IMR-90 (cell line): Measurements from ENCODE around the gene IL2RA. TPM values are rescaled to one million over a fixed set of nuclear protein-coding genes. Genes with fewer than 3 reads are reported as not detected.

Experiments
- ATAC-seq: fragments of 200-7000 bp; cut with Tn5 transposase; 2 replicates; pipeline ENCODE4 v1.9.1; 2020; ENCODE audit warnings: low read depth, mild to moderate bottlenecking, moderate library complexity
- BruUV-seq: library from RNA; stranded (reverse); fragments of 400-500 nt; replicated peaks from 2 replicates; lab custom pipeline; 2021; lab: Mats Ljungman, UMichigan
- CTCF ChIA-PET: fragments of 300-600 bp; formaldehyde crosslinking; extraction: SDS; loops from one replicate; lab custom pipeline; 2021; ENCODE audit warnings: antibody characterized with exemption; lab: Yijun Ruan, JAX
- POLR2A ChIA-PET: fragments of 300-600 bp; sonication (Branson Sonifier 250); formaldehyde crosslinking; loops from one replicate; lab custom pipeline; 2022; ENCODE audit warnings: antibody characterized with exemption; ENCODE audit not compliant: unreplicated experiment; lab: Charles Lee
- DNase-seq: peaks from one replicate; pipeline ENCODE4 v3.0.0; 2013
- H2AFZ ChIP-seq: replicated peaks from 2 replicates; pipeline ENCODE3; 2013; ENCODE audit warnings: low read length, mild to moderate bottlenecking; ENCODE audit not compliant: poor library complexity
- H2AK5ac ChIP-seq: 2 replicates; pipeline ENCODE4 v1.6.1; 2013; ENCODE audit warnings: low read depth, low read length, inconsistent platforms
- H2AK9ac ChIP-seq: replicated peaks from 2 replicates; pipeline ENCODE3; 2013; ENCODE audit warnings: mild to moderate bottlenecking, low read depth, low read length, moderate library complexity; ENCODE audit not compliant: poor library complexity
- H2BK120ac ChIP-seq: 2 replicates; pipeline ENCODE4 v1.6.1; 2013; ENCODE audit warnings: low read depth, low read length, inconsistent platforms
- H2BK15ac ChIP-seq: 3 replicates; pipeline ENCODE4 v1.6.1; 2013; ENCODE audit warnings: low read depth, low read length, inconsistent platforms
- H2BK20ac ChIP-seq: 2 replicates; pipeline ENCODE4 v1.6.1; 2013; ENCODE audit warnings: low read depth, mild to moderate bottlenecking, inconsistent platforms, low read length, moderate library complexity
- H2BK5ac ChIP-seq: 2 replicates; pipeline ENCODE4 v1.6.1; 2013; ENCODE audit warnings: mild to moderate bottlenecking, low read depth, low read length, inconsistent platforms; ENCODE audit not compliant: poor library complexity, severe bottlenecking
- H3K14ac ChIP-seq: replicated peaks from 2 replicates; pipeline ENCODE4 v1.6.1; 2013; ENCODE audit warnings: low read depth, low read length, inconsistent platforms
- H3K18ac ChIP-seq: 2 replicates; pipeline ENCODE4 v1.6.1; 2013; ENCODE audit warnings: low read depth, low read length, control low read depth
- H3K23ac ChIP-seq: 2 replicates; pipeline ENCODE4 v1.6.1; 2013; ENCODE audit warnings: low read depth, low read length, inconsistent platforms
- H3K27ac ChIP-seq: 2 replicates; pipeline ENCODE4 v1.5.1; 2013; ENCODE audit warnings: mild to moderate bottlenecking, control low read depth, low read length; ENCODE audit not compliant: insufficient read depth
- H3K27me3 ChIP-seq: 2 replicates; pipeline ENCODE4 v1.6.1; 2013; ENCODE audit warnings: low read length; ENCODE audit not compliant: control insufficient read depth, insufficient read depth
- H3K36me3 ChIP-seq: 2 replicates; pipeline ENCODE4 v1.6.1; 2013; ENCODE audit warnings: low read length, mixed read lengths; ENCODE audit not compliant: control insufficient read depth, insufficient read depth
- H3K4ac ChIP-seq: 2 replicates; pipeline ENCODE4 v1.6.1; 2013; ENCODE audit warnings: low read depth, low read length, inconsistent platforms
- H3K4me1 ChIP-seq: 2 replicates; pipeline ENCODE4 v1.6.1; 2013; ENCODE audit warnings: low read length, mixed read lengths; ENCODE audit not compliant: control insufficient read depth, insufficient read depth
- H3K4me2 ChIP-seq: 2 replicates; pipeline ENCODE4 v1.6.1; 2013; ENCODE audit warnings: low read depth, mild to moderate bottlenecking, control low read depth, low read length, moderate library complexity
- H3K4me3 ChIP-seq: 2 replicates; pipeline ENCODE4 v1.5.1; 2013; ENCODE audit warnings: low read depth, mild to moderate bottlenecking, control low read depth, low read length, moderate library complexity; ENCODE audit not compliant: insufficient read depth
- H3K56ac ChIP-seq: 2 replicates; pipeline ENCODE4 v1.6.1; 2013; ENCODE audit warnings: low read length, inconsistent platforms; ENCODE audit not compliant: insufficient read depth; ENCODE audit errors: extremely low read depth
- H3K79me1 ChIP-seq, 2 experiments: 2 replicates each; pipeline ENCODE4 v1.6.1; 2013; ENCODE audit warnings: low read length in 2 of 2, inconsistent platforms in 1 of 2, low read depth in 1 of 2
- H3K9ac ChIP-seq: 2 replicates; pipeline ENCODE4 v1.6.1; 2013; ENCODE audit warnings: low read depth, low read length, control low read depth
- H3K9me1 ChIP-seq: 2 replicates; pipeline ENCODE4 v1.6.1; 2013; ENCODE audit warnings: low read length, inconsistent platforms; ENCODE audit not compliant: insufficient read depth
- H3K9me3 ChIP-seq: 2 replicates; pipeline ENCODE4 v1.6.1; 2013; ENCODE audit warnings: low read length; ENCODE audit not compliant: control insufficient read depth, insufficient read depth
- H4K20me1 ChIP-seq: 2 replicates; pipeline ENCODE4 v1.6.1; 2013; ENCODE audit warnings: low read length, inconsistent platforms; ENCODE audit not compliant: insufficient read depth
- H4K5ac ChIP-seq: 2 replicates; pipeline ENCODE4 v1.6.1; 2013; ENCODE audit warnings: mild to moderate bottlenecking, low read depth, low read length, control low read depth
- H4K8ac ChIP-seq, 2 experiments: 2 replicates each; pipeline ENCODE4 v1.6.1; 2013; ENCODE audit warnings: low read depth in 2 of 2, low read length in 2 of 2, control low read depth in 1 of 2, inconsistent platforms in 1 of 2
- H4K91ac ChIP-seq: 2 replicates; pipeline ENCODE4 v1.6.1; 2013; ENCODE audit warnings: low read depth, low read length, inconsistent platforms; ENCODE audit not compliant: insufficient read depth
- CHD1 ChIP-seq: IDR thresholded peaks from 2 replicates; pipeline ENCODE4 v1.6.1; 2012; ENCODE audit warnings: low read depth, low read length, improper control_type of control experiment
- USF2 ChIP-seq: fragments of 150-350 bp; IDR thresholded peaks from 2 replicates; pipeline ENCODE4 v1.6.1; 2017; ENCODE audit warnings: mild to moderate bottlenecking, antibody characterized with exemption, low read length, low read depth
- WGBS, 2 experiments: methylation state at CpG; one replicate each; pipeline versions ENCODE4 v1.1.5 to v1.1.7; 2013; ENCODE audit warnings: missing lambda C conversion rate in 2 of 2; ENCODE audit not compliant: insufficient read length in 1 of 2; ENCODE audit errors: extremely low coverage in 2 of 2; 5-methylcytosine and 5-hydroxymethylcytosine counted together
- dilution Hi-C: fragments of 300-500 bp; cut with HindIII; formaldehyde crosslinking; loops from one replicate; pipeline ENCODE4 v1.14.3; 2018; ENCODE audit warnings: low sequenced_read_pairs; ENCODE audit not compliant: unreplicated experiment
- in situ Hi-C: fragments of 300-500 bp; cut with MboI; formaldehyde crosslinking; loops from 3 replicates; pipeline ENCODE4 v1.14.3; 2019; ENCODE audit warnings: low sequenced_read_pairs, inconsistent platforms, mixed read lengths
- intact Hi-C: fragments of 100-400 bp; cut with micrococcal nuclease; formaldehyde crosslinking; loops from 2 replicates; pipeline ENCODE4 v1.10.0; 2022
- polyA plus RNA-seq, 3 experiments: library from polyadenylated mRNA; depleted of rRNA; stranded (reverse); fragments of >200 nt; gene quantifications; 2 replicates each; pipeline ENCODE4 v1.2.3, GENCODE V29; 2012; ENCODE audit warnings: low replicate concordance in 1 of 3
- total RNA-seq: library from RNA; depleted of rRNA; stranded (reverse); fragments of >200 nt; gene quantifications from 2 replicates; pipeline ENCODE4 v1.2.3, GENCODE V29; 2012

Gene IL2RA
- total and polyA plus RNA-seq, 2 of the 4 experiments (the other 2 are of a cell fraction), result not detected

- Histone ChIP-seq H3K79me1 (peaks cover 18 to 53% of the 10 kb centered on the region in 2 experiments), H3K56ac (no peak overlapping the region), H3K36me3 (peaks cover 8% of the 10 kb centered on the region), H3K4me1 (no peaks in the 10 kb centered on the region), H4K91ac (no peak overlapping the region), H2BK15ac (no peak overlapping the region), H4K8ac (no peak overlapping the region), H3K9me3 (no peaks in the 10 kb centered on the region), H3K27me3 (no peaks in the 10 kb centered on the region), H4K5ac (no peak overlapping the region), H3K18ac (no peak overlapping the region), H3K4ac (no peak overlapping the region), H4K20me1 (peaks cover 53% of the 10 kb centered on the region), H2AK5ac (no peak overlapping the region), H3K4me3 (no peak overlapping the region), H2BK120ac (no peak overlapping the region), H2BK5ac (no peak overlapping the region), H3K27ac (no peak overlapping the region), H3K9ac (no peak overlapping the region; the same call in 1 of the 2 replicates), H2AFZ (no peak overlapping the region), H3K23ac (no peak overlapping the region), H3K4me2 (no peak overlapping the region), H2BK20ac (no peak overlapping the region), H3K14ac (no peak overlapping the region), H2AK9ac (no peak overlapping the region), H3K9me1 (peaks cover 9% of the 10 kb centered on the region)
- TF ChIP-seq USF2, result no peak
- no peak for TF ChIP-seq CHD1
- in situ Hi-C loops (no loop called here), dilution Hi-C loops (no loop called here), intact Hi-C loops (no loop called here)
- POLR2A ChIA-PET, result no interaction called here
- DNase-seq, result no peak
- CTCF ChIA-PET, result interaction anchor here (1.3 kb wide), 1 partner anchor 304 kb away, joined by 5 read pairs; no protein-coding TSS in a partner anchor
- BruUV-seq, result no TSS peak
- 94% methylated on average over 4 of the region's 5 CpGs; no CpG with 5 or more reads in 1 of the 2 experiments for WGBS, 2 experiments
- ATAC-seq, result no peak
Observed at GRCh38 chr10:6097063-6097462, 34.9 kb upstream of the IL2RA start.
